ENCODE data around the gene MCTP1.

Gene MCTP1

DNA sequence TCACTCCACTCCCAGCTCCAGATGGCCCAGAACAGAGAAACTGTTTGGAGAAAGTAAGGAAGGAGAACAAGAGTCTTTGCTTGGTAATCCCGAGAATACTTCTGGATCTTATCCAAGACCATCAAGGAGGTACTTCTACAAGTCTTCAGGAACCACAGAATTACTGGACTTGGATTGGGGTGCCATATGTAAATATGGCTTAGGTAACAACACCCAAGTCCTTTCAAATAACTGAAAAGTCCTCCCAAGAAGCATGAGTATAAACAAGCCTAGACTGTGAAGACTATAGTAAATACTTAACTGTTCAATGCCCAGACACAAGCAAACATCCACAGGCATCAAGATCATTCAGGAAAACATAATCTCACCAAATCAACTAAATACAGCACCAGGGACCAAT, 170.0 kb downstream of the MCTP1 start:
- DNase-seq (ENCODE audit: low spot score) = no peak

DNA sequence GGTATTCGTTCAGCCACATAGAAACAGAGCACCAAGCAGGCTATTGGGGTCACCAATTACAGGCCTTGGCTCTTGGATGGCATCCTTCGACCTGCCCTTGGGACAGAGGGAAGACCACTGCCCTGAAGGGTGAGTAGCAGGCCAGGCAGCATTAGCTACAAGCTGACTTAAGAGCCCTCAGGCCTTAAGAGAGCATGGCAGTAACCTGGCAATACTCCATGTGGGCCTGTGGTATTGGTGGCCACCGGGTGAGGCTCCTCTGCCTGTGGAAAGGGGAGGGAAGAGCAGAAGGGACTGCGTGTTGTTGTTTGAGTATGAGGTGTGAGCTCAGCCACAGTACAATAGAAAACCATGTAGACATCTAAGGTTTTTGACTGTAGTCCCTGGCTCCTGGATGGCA, 170.6 kb downstream of the MCTP1 start:
- no peak for DNase-seq (ENCODE audit: low spot score)

DNA sequence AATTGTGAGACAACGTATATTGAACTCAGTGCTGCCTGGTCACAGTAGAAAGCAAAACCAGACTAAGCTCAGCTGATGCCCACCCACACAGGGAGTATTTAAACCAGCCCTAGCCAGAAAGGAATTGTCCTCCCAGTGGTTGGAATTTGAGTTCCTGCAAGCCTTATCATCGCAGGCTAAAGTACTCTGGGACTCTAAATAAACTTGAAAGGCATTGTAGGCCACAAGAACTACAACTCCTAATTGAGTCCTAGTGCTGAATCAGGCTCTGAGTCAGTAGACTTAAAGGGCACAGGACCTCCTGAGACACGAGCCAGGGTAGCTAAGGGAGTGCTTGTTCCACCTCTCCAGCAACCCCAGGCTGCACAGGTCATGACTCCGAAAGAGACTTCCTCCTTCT, 171.4 kb downstream of the MCTP1 start:
- no peak for DNase-seq (ENCODE audit: low spot score)

DNA sequence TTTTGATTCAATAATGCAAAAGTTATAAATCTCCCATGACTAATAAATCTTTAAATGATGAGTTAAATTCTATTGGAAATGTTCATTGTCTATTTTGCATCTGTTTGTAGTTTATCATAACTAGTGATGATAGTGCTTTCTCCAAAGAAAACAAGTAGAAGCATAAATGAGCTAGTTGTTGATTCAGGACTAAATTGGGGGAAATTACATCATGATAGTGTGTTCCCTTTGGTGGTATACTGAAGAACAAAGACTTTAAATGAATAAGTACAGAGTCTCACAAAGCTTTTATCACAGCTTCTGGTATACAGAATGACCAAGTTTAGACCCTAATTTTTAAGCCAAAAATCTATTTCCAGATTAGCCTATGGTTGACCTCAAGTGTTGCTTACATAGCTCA, 173.8 kb downstream of the MCTP1 start:
- DNase-seq (ENCODE audit: low spot score) = no peak

DNA sequence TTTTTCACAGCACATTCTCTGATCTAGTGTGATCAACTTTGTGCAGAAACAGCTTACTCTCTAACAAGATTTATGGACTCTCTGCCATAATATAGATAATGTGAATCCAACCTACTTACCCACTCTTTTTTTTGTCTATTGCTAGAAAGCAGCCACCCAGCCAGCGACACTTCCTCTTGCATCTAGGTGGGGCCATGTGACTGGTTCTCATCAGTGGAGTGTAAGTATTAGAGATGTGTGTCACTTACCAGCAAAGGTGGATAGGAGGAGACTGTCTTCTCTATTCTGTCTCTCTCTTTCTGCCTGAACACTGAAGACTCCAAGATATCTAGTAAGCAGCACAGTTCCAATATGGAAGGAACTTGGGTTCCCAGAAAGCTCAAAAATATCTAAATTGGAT, 174.8 kb downstream of the MCTP1 start:
- no peak for DNase-seq (ENCODE audit: low spot score)

DNA sequence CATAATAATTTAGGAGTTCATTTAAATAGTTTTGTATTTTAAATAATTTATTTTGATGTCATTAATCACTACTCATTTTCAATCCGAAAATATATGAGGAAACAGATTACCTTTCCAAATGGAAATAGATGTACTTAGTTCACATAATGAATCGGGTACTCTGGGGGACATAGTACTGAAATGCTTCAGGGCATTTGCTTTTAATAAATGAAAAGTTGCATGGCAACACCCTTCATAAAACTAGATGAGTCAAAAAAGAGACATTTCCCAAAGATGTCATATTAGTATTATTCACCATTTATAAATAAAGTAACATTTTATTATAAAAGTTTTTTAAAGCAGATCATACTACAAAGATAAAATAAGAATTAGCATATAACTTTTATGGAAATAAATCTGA, 177.8 kb downstream of the MCTP1 start:
- DNase-seq (ENCODE audit: low spot score) = no peak

DNA sequence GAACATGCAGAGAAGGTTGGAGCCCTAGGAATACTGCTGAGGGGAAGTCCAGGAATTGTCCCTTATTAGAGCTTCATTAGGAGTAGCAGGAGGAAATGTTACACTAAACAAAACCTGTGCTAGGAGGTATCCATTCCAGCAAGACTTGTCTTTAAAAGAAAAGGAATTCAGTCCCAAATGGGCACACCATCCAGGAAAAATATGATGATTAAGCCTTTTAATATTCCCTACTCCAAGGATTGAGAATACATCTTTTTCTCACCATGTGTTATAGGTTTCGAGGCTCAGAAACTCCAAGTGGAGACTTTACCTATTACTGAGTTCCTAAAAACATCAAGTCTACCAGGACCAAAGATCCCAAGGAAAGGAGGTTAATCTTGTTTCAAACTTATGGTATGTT, 179.3 kb downstream of the MCTP1 start:
- DNase-seq (ENCODE audit: low spot score) = no peak

DNA sequence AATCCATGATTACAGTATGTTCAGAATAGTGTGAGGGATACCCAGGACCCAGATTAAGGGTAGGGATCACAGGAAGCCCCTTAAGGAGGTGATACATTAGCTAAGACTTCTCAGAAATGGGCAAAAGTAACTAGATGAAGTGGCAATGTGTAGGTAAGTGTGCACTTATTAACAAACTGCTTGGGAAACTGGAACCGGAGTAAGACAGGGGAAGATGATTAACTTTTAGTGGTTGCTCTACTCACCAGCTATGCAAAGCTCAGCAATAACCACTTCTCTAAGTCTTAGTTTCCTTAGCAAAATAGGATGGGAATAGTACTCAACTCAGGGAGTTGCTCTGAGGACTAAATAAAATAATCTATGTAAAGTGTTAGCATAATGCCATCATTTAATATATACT, 182.2 kb downstream of the MCTP1 start:
- DNase-seq (ENCODE audit: low spot score) = no peak

DNA sequence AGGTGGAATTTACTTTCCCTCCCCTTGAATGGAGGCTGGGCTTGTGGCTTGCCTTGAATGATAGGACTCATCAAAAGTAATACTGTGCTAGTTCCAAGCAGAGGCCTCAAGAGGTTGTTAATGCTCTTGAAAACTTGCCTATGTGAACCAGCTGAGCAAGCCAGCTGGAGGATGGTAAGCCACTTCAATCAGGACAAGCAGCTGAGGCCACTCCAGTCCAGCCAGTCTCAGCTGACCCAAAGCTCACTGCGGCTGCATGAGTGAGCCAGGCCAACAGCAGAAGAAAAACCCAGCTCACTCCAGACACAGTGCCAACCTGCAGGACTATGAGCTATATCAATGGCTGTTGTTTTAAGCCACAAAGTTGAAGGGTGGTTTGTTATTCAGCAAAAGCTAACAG, 182.8 kb downstream of the MCTP1 start:
- no peak for DNase-seq (ENCODE audit: low spot score)

DNA sequence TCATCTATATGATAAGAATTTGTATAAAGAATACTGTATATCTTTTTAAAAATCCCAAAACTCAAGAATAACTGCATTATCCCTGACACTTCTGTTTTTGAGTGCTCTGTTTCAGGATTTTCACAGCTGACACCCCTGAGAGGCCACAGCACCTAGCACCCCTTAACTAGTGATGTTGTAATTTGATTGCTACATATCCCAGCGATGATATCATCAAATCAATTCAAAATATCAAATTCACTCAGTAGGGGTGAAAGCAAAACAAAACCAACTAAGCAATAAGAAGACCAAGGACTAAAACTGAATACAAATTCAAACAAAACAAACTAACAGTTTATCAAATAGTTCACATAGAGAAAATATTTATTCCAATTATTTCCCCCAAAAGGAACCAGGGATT, 184.3 kb downstream of the MCTP1 start:
- no peak for DNase-seq (ENCODE audit: low spot score)

DNA sequence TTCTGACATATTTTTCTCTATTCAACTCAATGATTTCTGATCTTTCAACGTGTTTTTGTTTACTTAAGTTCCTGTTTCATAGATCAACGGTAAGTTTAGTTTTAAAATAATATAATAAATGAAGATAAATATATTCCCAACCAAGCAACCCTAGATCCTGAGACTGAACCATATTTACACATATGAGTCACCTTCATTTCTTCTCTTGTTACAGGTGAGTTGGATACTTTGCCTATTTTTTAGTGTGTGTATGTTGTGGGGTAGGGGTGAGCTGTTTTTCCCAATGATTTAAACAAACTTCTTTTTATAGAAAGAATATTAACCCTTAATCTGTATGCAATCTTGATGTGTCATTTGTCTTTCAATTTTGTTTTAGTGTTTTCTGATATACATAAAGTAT, 186.9 kb downstream of the MCTP1 start:
- no peak for DNase-seq (ENCODE audit: low spot score)

DNA sequence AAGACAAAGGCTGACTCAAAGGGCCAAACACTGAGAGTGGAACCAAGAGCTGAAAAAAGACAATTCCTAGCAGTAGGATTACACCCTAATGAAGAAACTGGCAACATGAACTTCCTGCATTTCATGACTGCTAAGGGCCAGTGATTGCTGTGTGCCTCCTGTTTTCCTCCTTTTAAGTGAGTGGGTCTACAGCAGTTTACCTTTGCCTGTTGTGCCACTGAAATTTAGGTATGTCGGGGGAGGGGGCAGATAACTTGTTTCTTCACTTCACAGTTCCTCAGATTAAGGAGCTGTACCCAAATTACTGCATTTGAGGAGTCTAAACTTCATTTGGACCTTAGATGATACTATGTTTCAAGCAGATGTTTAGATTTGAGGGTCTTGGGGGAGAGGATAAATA, 191.7 kb downstream of the MCTP1 start:
- no peak for DNase-seq (ENCODE audit: low spot score)

DNA sequence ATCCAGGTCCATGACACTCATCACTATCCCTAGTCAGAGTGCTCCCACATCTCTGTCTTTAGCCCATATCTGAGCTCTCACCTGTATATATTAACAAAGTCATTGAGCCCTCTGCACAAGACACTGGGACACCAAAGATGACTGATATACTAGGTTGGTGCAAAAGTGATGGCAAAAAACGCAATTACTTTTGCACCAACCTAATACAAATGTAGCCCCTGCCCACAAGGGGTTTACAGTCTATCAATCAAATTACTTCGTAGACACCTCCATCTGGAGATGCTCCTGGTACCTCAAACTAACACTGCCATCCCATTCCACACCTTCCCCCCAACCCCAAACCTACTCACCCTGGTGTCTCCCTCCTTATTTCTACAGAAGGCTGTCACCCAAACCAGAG, 194.1 kb downstream of the MCTP1 start:
- DNase-seq (ENCODE audit: low spot score) = no peak

DNA sequence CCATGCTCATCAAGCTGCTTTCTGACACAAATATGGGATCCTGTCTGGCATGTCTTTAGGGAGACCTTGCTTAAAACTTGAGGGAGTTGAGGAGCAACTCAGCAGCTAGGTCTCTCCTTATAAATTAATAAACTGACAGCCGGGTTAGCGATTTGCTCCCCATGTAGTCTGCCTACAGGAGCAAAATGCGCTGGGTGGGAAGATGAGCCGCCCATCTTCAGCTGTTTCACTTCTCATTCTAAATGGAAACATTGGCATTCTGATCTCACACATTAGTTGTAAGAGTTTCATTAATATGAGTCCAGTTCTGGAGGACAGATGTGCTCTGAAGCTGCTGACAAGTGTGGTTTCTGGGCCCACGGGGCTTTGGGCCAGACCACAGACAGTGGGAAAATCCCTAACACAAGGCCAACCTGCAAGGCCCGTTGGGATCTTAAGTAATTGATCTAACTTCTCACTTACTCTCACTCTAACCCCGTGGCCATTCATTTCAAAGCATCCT, 197.0 kb downstream of the MCTP1 start:
- no peak for DNase-seq (ENCODE audit: low spot score)

DNA sequence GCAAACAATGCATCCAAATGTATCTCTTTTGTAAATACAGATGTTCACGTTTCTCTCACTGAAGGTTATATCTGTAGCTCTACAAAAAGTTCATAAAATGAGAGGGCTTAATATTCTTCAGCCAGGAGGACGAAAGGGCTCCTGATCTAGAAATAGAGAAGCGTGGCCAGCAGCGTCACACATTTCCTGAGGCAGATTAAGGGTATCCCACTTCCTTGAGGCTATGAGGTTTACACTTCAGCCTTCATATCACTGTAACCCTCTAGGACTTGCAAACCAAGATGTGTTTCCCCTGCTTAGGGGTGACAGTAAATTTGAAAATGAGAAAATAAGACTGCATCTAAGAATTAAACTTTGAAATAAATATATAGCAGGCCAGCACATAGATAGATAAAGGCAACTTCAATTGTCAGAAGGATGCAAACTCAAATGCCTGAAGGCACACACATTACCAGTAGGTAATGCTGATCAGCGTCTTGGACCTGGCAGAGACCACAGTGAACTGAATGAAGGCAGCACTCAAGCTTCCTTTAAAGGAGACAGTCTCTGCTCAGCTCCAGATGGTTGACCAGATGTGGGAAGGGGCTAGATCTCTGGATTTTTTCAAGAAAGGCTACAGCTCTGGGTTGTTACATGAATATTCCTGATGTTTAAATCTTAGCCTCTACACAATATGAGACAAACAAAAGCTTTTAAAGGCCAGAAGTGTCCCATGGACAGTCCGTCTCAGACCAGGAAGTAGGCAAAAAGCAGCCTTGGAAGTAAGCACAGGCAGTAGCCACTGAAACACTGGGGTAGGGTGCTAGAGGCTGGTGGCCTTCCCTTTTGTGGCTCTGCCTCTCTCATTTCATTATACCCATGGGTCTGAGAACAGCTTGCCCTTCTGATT, 197.7 kb downstream of the MCTP1 start:
- DNase-seq (ENCODE audit: low spot score) = no peak

DNA sequence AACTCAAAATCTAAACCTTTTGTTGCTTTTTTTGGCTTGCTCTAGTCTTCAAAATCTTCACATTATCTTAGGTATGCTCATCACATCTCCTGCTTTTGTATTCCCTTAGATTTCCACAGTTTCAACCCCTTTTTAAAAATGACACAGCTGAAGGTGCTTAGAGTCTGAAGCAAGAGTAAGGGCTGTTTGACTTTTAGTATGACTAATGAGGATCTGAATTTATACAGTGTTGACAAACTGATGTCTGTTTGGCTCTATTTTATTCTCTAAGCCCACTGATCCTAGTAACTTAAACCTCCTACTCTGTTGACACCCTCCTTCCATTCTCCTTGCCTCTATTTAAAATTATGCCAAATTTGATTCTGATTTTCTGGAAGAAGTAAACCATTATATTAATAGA, 200.1 kb downstream of the MCTP1 start:
- DNase-seq (ENCODE audit: low spot score) = no peak

DNA sequence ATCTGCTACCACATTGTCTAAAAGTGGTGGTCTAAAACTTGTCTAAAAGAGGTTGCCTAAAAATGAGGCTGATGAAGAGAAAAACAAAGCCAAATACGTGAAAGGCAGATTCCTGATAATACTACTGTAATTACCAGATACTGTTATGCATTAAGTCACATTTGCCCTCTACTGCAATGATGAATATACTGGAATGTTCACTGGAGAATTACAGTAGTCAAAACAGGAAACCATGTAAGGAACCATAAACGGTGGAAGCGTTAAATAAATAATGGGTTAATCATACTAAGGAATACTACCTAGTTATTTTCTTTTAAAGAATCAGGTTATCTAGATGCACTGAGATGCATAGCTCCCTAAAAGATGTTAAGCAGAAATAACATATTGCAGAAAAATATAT, 201.3 kb downstream of the MCTP1 start:
- no peak for DNase-seq (ENCODE audit: low spot score)

DNA sequence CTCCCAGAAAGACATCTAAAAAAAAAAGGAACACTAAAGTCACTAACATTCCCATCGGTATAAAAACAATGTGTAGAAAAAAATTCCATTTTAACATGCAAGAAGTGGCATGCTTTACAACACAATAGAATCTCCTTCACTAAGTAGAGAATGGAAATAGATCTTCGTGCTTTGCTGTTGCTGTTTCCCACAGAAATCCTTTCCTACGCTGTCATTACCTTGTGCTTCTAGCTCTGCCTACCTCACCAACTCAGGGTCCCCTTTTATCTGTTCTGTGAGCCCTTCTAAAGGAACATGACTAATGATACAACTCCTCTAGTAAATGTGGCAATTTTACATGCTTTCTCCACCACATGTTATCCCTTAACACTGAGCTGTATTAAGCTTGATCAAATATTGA, 202.9 kb downstream of the MCTP1 start:
- no peak for DNase-seq (ENCODE audit: low spot score)

DNA sequence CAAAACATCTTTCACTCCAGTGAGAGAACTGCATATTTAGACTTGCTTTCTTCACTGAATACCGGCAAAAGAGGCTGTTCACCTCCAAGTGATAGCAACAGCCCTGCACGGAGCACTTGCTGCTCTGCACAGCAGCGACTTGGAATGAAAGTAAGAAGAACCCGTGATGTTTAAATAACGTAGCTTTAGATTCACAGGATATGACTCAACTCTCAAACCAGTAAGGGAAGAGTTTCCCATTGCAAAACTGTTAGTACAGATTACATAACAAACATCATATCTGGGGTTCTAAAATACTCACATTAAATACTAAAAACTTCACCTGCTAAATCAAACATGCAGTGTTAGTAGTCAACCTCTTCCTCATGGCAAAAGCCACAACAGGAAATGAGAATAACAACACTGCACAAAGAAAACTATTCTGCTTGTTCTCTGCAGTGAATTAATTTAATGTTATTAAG, 203.4 kb downstream of the MCTP1 start:
- DNase-seq (ENCODE audit: low spot score) = no peak

DNA sequence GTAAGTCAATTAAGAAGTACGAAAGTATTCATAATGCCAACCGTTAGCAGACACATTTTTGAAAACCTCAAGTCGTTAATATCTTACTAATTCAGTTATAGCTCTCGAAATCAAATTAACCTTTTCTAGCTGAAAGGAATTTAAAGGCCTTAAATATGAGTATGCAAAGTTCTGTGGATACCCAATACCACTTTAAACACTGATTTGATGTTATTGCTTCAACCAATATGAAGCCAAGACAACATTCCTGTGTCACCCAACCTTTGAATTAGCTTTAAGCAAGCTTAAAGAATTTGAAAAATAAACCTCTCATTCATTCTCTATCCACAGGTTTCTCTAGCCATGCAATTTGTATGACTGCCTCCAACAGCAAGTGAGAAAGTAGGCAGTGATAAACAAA, 204.5 kb downstream of the MCTP1 start:
- DNase-seq (ENCODE audit: low spot score) = no peak

DNA sequence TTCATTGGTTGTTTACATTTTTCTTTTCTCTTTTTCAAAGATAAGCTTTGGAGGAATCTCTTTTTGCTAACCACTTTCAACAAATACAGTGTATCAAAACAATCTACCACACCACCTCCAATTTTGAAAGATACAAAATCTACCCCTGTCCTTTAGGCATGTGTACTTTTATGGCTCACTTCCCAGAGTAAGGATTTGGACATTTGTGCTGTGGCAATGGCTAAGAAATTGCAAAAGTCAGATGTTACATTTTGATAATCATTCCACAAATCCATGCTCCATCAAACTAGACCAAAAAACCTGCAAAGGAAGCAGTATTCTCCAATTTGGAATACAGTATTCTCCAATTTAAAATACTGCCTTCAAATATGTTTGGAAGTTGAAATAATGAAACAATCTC, 204.9 kb downstream of the MCTP1 start:
- no peak for DNase-seq (ENCODE audit: low spot score)

DNA sequence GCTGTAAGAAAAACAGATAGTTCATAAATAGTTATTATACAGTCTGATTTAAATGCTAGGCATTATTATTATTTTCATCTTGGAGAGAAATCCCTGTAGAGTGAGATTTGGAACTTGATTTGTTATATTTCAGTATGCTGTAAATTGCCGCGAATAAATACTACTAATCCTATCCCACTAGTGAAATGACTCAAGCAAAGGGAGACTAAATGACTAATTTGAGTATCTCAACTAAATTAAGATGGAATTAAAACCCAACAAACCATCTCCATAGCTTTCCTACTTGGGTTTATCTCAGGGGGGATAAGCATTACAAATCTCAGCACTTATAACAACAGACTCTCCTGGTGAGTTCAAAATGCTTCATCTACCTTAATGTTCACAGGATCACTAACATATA, 206.0 kb downstream of the MCTP1 start:
- DNase-seq (ENCODE audit: low spot score) = no peak

DNA sequence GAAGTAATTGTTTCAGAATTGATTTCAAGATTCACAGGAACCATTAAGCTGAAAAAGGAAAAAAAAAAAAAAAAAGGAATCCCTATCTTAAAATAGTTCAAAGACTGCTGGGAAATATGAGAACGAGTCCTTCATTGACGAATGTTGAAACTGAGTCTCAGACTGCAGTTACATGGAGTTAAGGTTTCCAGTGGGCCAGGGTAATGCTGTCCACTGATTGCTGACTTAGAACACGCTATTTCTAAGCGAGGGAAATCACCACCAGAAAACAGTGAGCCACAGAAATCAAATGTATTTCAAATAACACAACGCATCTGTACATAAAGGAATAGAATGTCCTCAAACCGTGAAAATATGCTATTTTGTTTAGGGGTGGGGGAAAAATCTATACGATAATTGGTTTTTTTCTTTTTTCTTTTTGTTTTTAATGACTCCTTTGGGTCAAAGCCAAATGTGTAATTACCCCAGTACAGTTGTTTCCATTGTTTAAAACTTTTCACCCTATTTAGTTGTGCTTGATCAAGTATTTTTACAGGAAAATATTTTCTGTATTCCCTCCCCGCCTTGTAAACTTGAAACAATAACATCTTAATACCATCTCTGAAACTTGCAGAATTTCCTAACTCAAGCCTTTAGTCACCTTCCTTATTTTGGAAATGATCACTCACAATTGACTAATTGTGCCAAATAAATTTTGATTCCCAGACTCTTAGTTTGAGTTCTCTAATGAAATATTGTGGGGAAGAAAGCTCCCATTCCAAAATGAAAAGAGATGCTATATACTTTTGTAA, 208.3 kb downstream of the MCTP1 start:
- no peak for DNase-seq (ENCODE audit: low spot score)
